GM12801 (cell line): Measurements from ENCODE around the gene PTP4A1.

ENCODE experiments used
- CTCF ChIP-seq: IDR thresholded peaks from one replicate; pipeline ENCODE4 v1.5.1; 2011; ENCODE audit warnings: control low read depth; ENCODE audit not compliant: insufficient read length; ENCODE audit errors: extremely low read depth

The PTP4A1 gene

GRCh38 chr6:63543982-63544381 is 28.3 kb upstream of the PTP4A1 start:
- no peak for TF ChIP-seq CTCF

- no peak for TF ChIP-seq CTCF
These were observed 26.0 kb upstream of the PTP4A1 start for GRCh38 chr6:63546236-63546635.

GRCh38 chr6:63546697-63547096 is 25.6 kb upstream of the PTP4A1 start:
- TF ChIP-seq CTCF: no peak

GRCh38 chr6:63549076-63549475 is 23.2 kb upstream of the PTP4A1 start:
- no peak for TF ChIP-seq CTCF

GRCh38 chr6:63553208-63553607 is 19.1 kb upstream of the PTP4A1 start:
- no peak for TF ChIP-seq CTCF

- TF ChIP-seq CTCF: no peak
These were observed 18.4 kb upstream of the PTP4A1 start for GRCh38 chr6:63553900-63554299.

- no peak for TF ChIP-seq CTCF
These were observed 17.5 kb upstream of the PTP4A1 start for GRCh38 chr6:63554782-63555181.

- TF ChIP-seq CTCF: no peak
These were observed 15.9 kb upstream of the PTP4A1 start for GRCh38 chr6:63556369-63556768.
